Esophagus squamous epithelium (tissue), 4 donors: ENCODE results near the gene ANKRD23.

Source experiments
- CTCF ChIP-seq, 6 experiments: fragments of 450-650 bp in 4 of 6; fragments of 200-600 bp in 2 of 6; sonication (generic) in 2 of 6; IDR thresholded peaks; one replicate each; pipeline ENCODE4 v1.5.1; 2016 to 2019; ENCODE audit warnings: antibody characterized with exemption in 6 of 6, mild to moderate bottlenecking in 4 of 6, moderate library complexity in 4 of 6
- POLR2A ChIP-seq, 4 donors: fragments of 450-650 bp; IDR thresholded peaks; one replicate each; pipeline ENCODE4 v1.6.1; 2017; ENCODE audit warnings: antibody characterized with exemption in 4 of 4, mild to moderate bottlenecking in 4 of 4, moderate library complexity in 3 of 4

GRCh38 chr2:96876269-96877041 lies 32.6 kb upstream of the ANKRD23 start:
- TF ChIP-seq CTCF (IDR thresholded peaks at IDR 0.05) = no peak
- no peak for TF ChIP-seq POLR2A (IDR thresholded peaks at IDR 0.05)
